ENCODE measurements around the gene ARPC1B. TPM values are rescaled to one million over a fixed set of nuclear protein-coding genes. Genes with fewer than 3 reads are reported as not detected.
A peak's percentile ranks its signal among the peaks of the same experiment; 100 is the strongest.
"Not testable (repeated sequence)": the region's sequence is repeated elsewhere in the genome, so short reads cannot be mapped to it uniquely, and the experiment has no call there.

ARPC1B gene
- polyA plus RNA-seq, 2 donors, result 18.0 to 55.7 TPM

DNA sequence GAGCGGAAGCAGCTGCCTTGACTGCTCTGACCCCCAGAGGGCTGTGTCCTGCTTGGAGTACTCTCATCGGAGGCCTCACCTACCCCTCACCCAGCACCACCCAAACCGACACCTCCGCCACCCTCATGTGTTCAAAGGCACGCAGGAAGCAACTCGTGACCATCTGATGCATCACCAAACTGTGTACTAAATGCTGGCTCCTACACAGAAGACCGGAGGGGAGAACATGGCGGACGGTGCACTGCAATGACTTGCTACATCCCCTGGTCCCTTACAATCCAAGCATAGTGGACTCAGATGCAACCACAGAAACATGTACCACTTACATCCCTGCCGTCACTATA, 30.4 kb downstream of the ARPC1B start:
- Histone ChIP-seq H3K4me3 (ENCODE audit: low read depth in 1 of 2, low read length in 2 of 2) (no peak overlapping the region), H3K9me3 (ENCODE audit: control insufficient read depth in 2 of 2, insufficient read depth in 1 of 2, low read depth in 1 of 2, low read length in 1 of 2) (no peaks in the 10 kb centered on the region), H3K27ac (ENCODE audit: low read depth in 2 of 2, low read length in 1 of 2) (no peak overlapping the region), H3K4me1 (ENCODE audit: control insufficient read depth in 2 of 2, insufficient read depth in 2 of 2, low read length in 1 of 2) (peaks cover 3 to 6% of the 10 kb centered on the region in 2 donors), H3K27me3 (ENCODE audit: control insufficient read depth in 1 of 2, insufficient read depth in 2 of 2, low read length in 2 of 2) (no peaks in the 10 kb centered on the region), H3K36me3 (ENCODE audit: control insufficient read depth in 2 of 2, insufficient read depth in 2 of 2, low read length in 1 of 2) (peaks cover 13 to 29% of the 10 kb centered on the region in 2 donors)
- WGBS, 2 donors, result 90 to 94% methylated on average over 10 of the region's 10 CpGs

DNA sequence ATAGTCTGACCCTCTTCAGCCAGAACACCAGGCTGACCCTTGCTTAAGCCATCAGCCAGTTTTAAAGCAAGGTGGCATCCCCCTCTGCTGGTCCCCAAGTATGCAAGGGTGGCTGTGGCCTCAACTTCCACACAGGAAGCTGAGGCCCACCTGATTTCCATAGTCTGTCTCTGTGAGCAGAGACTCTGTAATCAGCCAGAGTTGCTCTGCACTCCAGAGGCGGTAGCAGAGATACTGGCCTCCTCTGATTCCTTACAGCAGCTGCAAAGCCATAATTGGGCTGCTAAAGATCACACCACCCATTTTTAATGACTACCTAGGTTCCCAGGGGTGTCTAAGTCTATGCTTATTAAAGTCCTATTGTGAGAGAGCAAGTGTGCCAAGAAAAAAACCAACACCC, 32.0 kb downstream of the ARPC1B start:
- Histone ChIP-seq H3K4me3 (ENCODE audit: low read depth in 1 of 2, low read length in 2 of 2) (no peak overlapping the region), H3K27ac (ENCODE audit: low read depth in 2 of 2, low read length in 1 of 2) (no peak overlapping the region), H3K27me3 (ENCODE audit: control insufficient read depth in 1 of 2, insufficient read depth in 2 of 2, low read length in 2 of 2) (no peaks in the 10 kb centered on the region), H3K9me3 (ENCODE audit: control insufficient read depth in 2 of 2, insufficient read depth in 1 of 2, low read depth in 1 of 2, low read length in 1 of 2) (no peaks in the 10 kb centered on the region), H3K36me3 (ENCODE audit: control insufficient read depth in 2 of 2, insufficient read depth in 2 of 2, low read length in 1 of 2) (peaks cover 3 to 19% of the 10 kb centered on the region in 2 donors), H3K4me1 (ENCODE audit: control insufficient read depth in 2 of 2, insufficient read depth in 2 of 2, low read length in 1 of 2) (peaks cover 3 to 6% of the 10 kb centered on the region in 2 donors)
- 63 to 75% methylated on average over 1 of the region's 1 CpG for WGBS, 2 donors

DNA sequence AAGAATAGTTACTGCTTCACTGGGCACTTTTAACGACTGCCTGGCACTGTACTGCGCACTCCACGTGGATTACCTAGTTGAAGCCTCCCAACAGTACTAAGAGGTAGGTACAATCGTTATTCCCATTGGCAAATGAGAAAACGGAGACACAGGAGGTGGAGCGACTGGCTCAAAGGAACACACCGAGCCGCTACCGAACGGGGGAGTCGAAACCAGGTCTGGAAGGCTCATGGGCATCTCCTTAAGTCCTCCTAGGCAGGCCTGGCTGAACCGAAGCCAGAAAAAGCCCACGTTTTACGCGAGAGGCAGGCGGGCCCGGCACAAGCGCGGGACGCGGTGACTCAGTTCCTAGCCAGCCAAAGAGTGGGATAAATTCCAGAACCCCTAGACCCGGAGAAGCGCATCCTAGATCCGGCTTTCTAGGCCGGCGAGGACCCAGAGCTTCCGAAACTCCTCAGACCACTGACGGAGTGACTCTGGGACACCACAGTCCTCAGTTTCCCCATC, 33.4 kb downstream of the ARPC1B start:
- Histone ChIP-seq H3K4me3 (ENCODE audit: low read depth in 1 of 2, low read length in 2 of 2) (peak overlapping the region; percentile 78 to 90), H3K27me3 (ENCODE audit: control insufficient read depth in 1 of 2, insufficient read depth in 2 of 2, low read length in 2 of 2) (no peaks in the 10 kb centered on the region), H3K27ac (ENCODE audit: low read depth in 2 of 2, low read length in 1 of 2) (peak overlapping the region; percentile 91 to 98), H3K9me3 (ENCODE audit: control insufficient read depth in 2 of 2, insufficient read depth in 1 of 2, low read depth in 1 of 2, low read length in 1 of 2) (no peaks in the 10 kb centered on the region), H3K36me3 (ENCODE audit: control insufficient read depth in 2 of 2, insufficient read depth in 2 of 2, low read length in 1 of 2) (peaks cover 3 to 19% of the 10 kb centered on the region in 2 donors), H3K4me1 (ENCODE audit: control insufficient read depth in 2 of 2, insufficient read depth in 2 of 2, low read length in 1 of 2) (peaks cover 3 to 6% of the 10 kb centered on the region in 2 donors)
- WGBS, 2 donors, result 0% methylated on average over 28 of the region's 28 CpGs

DNA sequence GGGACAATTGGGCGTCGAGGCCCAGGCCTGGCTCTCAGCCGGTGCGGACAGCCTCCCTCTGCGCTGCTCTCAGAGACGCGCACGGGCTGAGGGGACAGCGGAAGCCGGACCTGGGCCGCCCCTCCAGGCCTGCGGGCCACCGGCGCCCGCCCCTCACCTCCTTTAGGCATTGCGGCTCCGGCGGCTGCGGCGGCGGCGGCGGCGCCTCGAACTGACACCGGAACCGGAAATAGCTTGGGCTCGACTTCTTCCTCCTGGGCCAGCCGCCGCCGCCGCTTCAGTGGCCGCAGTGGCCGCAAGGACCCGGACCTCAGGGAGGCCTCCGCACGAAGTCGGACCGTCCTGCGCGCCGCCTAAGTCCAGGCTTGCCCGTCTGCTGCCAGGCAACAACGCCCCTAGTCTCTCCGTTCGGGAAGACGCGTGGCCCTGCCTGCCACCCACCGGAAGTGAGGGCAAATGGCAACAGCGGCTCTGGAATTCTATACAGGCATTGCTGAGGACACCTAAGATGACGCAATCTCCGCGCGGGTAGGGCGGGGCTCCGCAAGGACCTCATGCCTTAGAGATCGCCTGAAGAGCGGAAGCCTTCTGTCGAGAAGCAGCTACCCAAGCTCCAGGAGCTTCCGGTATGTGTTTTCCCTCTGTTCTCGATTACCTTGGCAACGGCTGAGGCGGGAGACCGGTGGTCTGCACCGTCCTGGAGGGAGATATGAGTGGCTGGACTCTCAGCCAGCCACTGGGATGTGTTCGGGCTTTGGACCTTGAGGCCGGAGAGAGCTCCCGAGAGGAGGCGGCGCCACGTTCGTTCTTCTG, 34.1 kb downstream of the ARPC1B start, which contains the start of the genes BUD31 and PDAP1:
Gene BUD31 (plus strand): TSS at position 591 of the 813 bp plus-strand sequence. CDS start 2,124 bp downstream, outside the sequence.
Gene PDAP1 (minus strand): TSS at position 219 of the 813 bp plus-strand sequence. CDS start 49 bp downstream, at position 170.
- WGBS, 2 donors, result 0% methylated on average over 71 to 72 of the region's 72 CpGs
- H3K4me1 ChIP-seq (ENCODE audit: control insufficient read depth in 2 of 2, insufficient read depth in 2 of 2, low read length in 1 of 2), result peaks cover 3 to 6% of the 10 kb centered on the region in 2 donors

DNA sequence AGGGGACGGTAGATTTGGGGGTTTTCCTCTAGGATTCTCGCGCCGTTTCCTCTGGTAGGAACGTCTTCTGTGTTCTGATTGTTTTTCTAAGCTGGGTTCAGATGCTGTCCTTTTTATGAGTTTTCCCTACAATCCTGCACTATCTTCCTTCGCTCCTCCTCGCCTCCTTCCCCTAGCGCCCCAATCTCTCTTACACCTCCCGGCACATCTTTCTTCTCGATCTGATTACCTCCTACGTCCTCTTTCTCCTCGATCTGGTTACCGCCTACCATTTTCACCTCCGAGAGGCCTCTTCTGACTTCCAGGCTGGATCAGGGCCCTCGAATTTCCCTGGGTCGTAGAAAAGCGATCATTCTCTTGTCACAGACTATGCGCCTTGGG, 34.7 kb downstream of the ARPC1B start:
- Histone ChIP-seq H3K4me1 (ENCODE audit: control insufficient read depth in 2 of 2, insufficient read depth in 2 of 2, low read length in 1 of 2) (peaks cover 3 to 6% of the 10 kb centered on the region in 2 donors), H3K36me3 (ENCODE audit: control insufficient read depth in 2 of 2, insufficient read depth in 2 of 2, low read length in 1 of 2) (peaks cover 3 to 10% of the 10 kb centered on the region in 2 donors)
- WGBS, 2 donors, result 0 to 1% methylated on average over 18 of the region's 18 CpGs

More for the DNA sequence above, 34.1 kb downstream of the ARPC1B start, which contains the start of the genes BUD31 and PDAP1:
- peak within 1 kb of the TSS; percentile 91 to 98 for H3K27ac ChIP-seq (ENCODE audit: low read depth in 2 of 2, low read length in 1 of 2)
- H3K4me3 ChIP-seq (ENCODE audit: low read depth in 1 of 2, low read length in 2 of 2), result peak within 1 kb of the TSS; percentile 78 to 90
- H3K36me3 ChIP-seq (ENCODE audit: control insufficient read depth in 2 of 2, insufficient read depth in 2 of 2, low read length in 1 of 2), result peaks cover 3 to 15% of the 10 kb centered on the region in 2 donors
- H3K9me3 ChIP-seq (ENCODE audit: control insufficient read depth in 2 of 2, insufficient read depth in 1 of 2, low read depth in 1 of 2, low read length in 1 of 2), result no peaks in the 10 kb centered on the region
- no peaks in the 10 kb centered on the region for H3K27me3 ChIP-seq (ENCODE audit: control insufficient read depth in 1 of 2, insufficient read depth in 2 of 2, low read length in 2 of 2)

DNA sequence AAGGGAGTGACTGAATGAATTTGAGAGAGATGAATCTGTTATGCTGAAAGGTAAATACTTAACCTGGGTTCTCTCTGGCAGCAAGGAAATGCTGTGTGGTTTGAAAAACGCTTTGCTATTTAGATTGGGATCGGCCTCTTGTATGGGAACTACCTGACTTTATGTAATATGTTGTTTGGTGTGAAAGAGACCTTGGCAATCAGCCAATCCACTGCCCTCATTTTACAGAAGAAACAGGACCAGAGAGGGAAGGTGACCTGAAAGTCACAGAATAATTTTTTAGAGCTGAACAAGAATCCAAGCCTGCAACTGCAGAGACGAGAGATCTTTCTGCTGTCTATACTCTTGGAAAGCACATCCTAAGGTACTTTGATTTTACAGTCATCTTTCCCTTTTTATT, 35.3 kb downstream of the ARPC1B start:
- Histone ChIP-seq H3K27me3 (ENCODE audit: control insufficient read depth in 1 of 2, insufficient read depth in 2 of 2, low read length in 2 of 2) (no peaks in the 10 kb centered on the region), H3K27ac (ENCODE audit: low read depth in 2 of 2, low read length in 1 of 2) (peak overlapping the region in 1 of 2 donors; percentile 91), H3K4me1 (ENCODE audit: control insufficient read depth in 2 of 2, insufficient read depth in 2 of 2, low read length in 1 of 2) (peaks cover 3% of the 10 kb centered on the region in 2 donors), H3K36me3 (ENCODE audit: control insufficient read depth in 2 of 2, insufficient read depth in 2 of 2, low read length in 1 of 2) (peaks cover 0 to 5% of the 10 kb centered on the region in 2 donors), H3K9me3 (ENCODE audit: control insufficient read depth in 2 of 2, insufficient read depth in 1 of 2, low read depth in 1 of 2, low read length in 1 of 2) (no peaks in the 10 kb centered on the region), H3K4me3 (ENCODE audit: low read depth in 1 of 2, low read length in 2 of 2) (peak overlapping the region; percentile 78 to 90)
- 23 to 34% methylated on average over 3 of the region's 3 CpGs for WGBS, 2 donors

More for the DNA sequence above, 34.7 kb downstream of the ARPC1B start:
- peak overlapping the region; percentile 91 to 98 for H3K27ac ChIP-seq (ENCODE audit: low read depth in 2 of 2, low read length in 1 of 2)
- H3K9me3 ChIP-seq (ENCODE audit: control insufficient read depth in 2 of 2, insufficient read depth in 1 of 2, low read depth in 1 of 2, low read length in 1 of 2), result no peaks in the 10 kb centered on the region
- peak overlapping the region; percentile 78 to 90 for H3K4me3 ChIP-seq (ENCODE audit: low read depth in 1 of 2, low read length in 2 of 2)
- no peaks in the 10 kb centered on the region for H3K27me3 ChIP-seq (ENCODE audit: control insufficient read depth in 1 of 2, insufficient read depth in 2 of 2, low read length in 2 of 2)

DNA sequence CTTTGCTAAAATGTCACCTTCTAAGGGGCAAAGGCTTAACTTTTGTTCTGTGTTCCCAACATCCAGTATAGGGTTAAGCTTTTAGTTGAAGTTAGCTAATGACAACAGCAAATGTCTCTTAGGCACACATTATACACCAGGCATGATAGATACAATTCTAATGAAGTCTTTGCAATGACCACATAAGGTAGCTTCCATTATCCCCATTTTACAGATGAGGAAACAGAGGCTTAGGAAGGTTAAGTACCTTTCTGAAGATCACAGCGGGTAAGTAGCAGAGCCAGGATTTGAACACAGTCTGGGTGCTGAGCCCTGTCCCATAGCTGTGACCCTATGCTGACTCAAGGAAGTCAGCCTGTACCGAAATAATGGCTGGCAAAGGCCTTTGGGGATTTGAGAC, 36.1 kb downstream of the ARPC1B start:
- no peaks in the 10 kb centered on the region for H3K27me3 ChIP-seq (ENCODE audit: control insufficient read depth in 1 of 2, insufficient read depth in 2 of 2, low read length in 2 of 2)
- WGBS, 2 donors, result 90 to 97% methylated on average over 2 of the region's 2 CpGs
- H3K27ac ChIP-seq (ENCODE audit: low read depth in 2 of 2, low read length in 1 of 2), result no peak overlapping the region
- peaks cover 0 to 3% of the 10 kb centered on the region in 2 donors for H3K4me1 ChIP-seq (ENCODE audit: control insufficient read depth in 2 of 2, insufficient read depth in 2 of 2, low read length in 1 of 2)
- H3K9me3 ChIP-seq (ENCODE audit: control insufficient read depth in 2 of 2, insufficient read depth in 1 of 2, low read depth in 1 of 2, low read length in 1 of 2), result no peaks in the 10 kb centered on the region
- H3K4me3 ChIP-seq (ENCODE audit: low read depth in 1 of 2, low read length in 2 of 2), result no peak overlapping the region
- peaks cover 0 to 6% of the 10 kb centered on the region in 2 donors for H3K36me3 ChIP-seq (ENCODE audit: control insufficient read depth in 2 of 2, insufficient read depth in 2 of 2, low read length in 1 of 2)

DNA sequence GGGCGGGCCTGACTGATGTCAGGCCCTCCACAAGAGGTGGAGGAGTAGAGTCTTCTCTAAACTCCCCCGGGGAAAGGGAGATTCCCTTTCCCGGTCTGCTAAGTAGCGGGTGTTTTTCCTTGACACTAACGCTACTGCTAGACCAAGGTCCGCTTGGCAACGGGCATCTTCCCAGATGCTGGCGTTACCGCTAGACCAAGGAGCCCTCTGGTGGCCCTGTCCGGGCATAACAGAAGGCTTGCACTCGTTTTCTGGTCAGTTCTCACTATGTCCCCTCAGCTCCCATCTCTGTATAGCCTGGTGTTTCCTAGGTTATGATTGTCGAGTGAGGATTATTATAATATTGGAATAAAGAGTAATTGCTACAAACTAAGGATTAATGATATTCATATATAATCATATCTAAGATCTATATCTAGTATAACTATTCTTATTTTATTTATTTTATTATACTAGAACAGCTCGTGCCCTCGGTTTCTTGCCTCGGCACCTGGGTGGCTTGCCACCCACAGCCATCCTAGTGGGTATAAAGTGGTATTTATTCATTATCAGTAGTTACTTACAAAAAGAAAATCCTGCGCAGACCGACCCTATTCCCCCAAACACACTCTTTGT, 41.1 kb downstream of the ARPC1B start:
- peaks cover 13 to 41% of the 10 kb centered on the region in 2 donors for H3K36me3 ChIP-seq (ENCODE audit: control insufficient read depth in 2 of 2, insufficient read depth in 2 of 2, low read length in 1 of 2)
- not testable (repeated sequence) for H3K27me3 ChIP-seq (ENCODE audit: control insufficient read depth in 1 of 2, insufficient read depth in 2 of 2, low read length in 2 of 2); H3K4me3 ChIP-seq (ENCODE audit: low read depth in 1 of 2, low read length in 2 of 2); H3K27ac ChIP-seq (ENCODE audit: low read depth in 2 of 2, low read length in 1 of 2); H3K4me1 ChIP-seq (ENCODE audit: control insufficient read depth in 2 of 2, insufficient read depth in 2 of 2, low read length in 1 of 2); H3K9me3 ChIP-seq (ENCODE audit: control insufficient read depth in 2 of 2, insufficient read depth in 1 of 2, low read depth in 1 of 2, low read length in 1 of 2)
- WGBS, 2 donors, result 57% methylated on average over 17 of the region's 17 CpGs

DNA sequence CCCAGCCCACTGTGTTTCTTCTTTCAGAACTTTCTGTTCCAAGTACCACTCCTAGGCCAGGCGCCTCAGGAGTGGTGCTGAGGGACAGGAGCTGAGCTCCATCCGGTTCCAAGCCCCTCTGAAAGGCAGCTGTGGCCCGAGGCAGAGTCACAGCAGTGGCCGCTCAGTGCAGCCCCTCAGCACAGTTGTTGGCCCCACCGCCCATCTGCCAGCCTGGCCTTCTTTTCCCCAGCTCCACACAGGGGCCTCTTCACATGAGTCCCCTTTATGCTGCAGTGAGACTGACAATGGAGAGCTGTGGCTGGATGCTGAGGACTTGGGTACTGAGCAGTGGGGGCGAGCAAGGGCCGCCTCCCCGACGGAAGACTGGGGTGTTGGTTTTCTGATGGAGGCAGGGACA, 43.7 kb downstream of the ARPC1B start:
- peaks cover 13 to 39% of the 10 kb centered on the region in 2 donors for H3K36me3 ChIP-seq (ENCODE audit: control insufficient read depth in 2 of 2, insufficient read depth in 2 of 2, low read length in 1 of 2)
- no peaks in the 10 kb centered on the region for H3K27me3 ChIP-seq (ENCODE audit: control insufficient read depth in 1 of 2, insufficient read depth in 2 of 2, low read length in 2 of 2)
- no peak overlapping the region for H3K27ac ChIP-seq (ENCODE audit: low read depth in 2 of 2, low read length in 1 of 2)
- no peak overlapping the region for H3K4me3 ChIP-seq (ENCODE audit: low read depth in 1 of 2, low read length in 2 of 2)
- no peaks in the 10 kb centered on the region for H3K9me3 ChIP-seq (ENCODE audit: control insufficient read depth in 2 of 2, insufficient read depth in 1 of 2, low read depth in 1 of 2, low read length in 1 of 2)
- 91 to 95% methylated on average over 9 of the region's 9 CpGs for WGBS, 2 donors
- H3K4me1 ChIP-seq (ENCODE audit: control insufficient read depth in 2 of 2, insufficient read depth in 2 of 2, low read length in 1 of 2), result no peaks in the 10 kb centered on the region

Measured in esophagus (tissue), 2 donors.